Stimulated activated CD4-positive, alpha-beta T cell treated with anti-CD3 and anti-CD28 coated beads, TNF-alpha, amount 100 ng/mL, for 4 hours (primary cell): Measurements from ENCODE around the gene RBM4.
A peak's percentile ranks its signal among the peaks of the same experiment; 100 is the strongest.
"Not testable (repeated sequence)": the region's sequence is repeated elsewhere in the genome, so short reads cannot be mapped to it uniquely, and the experiment has no call there.

Experiments used
- DNase-seq, 3 experiments: peaks; one replicate each; pipeline ENCODE4 v3.0.0-alpha.2; 2020; ENCODE audit warnings: low read depth in 3 of 3

Gene RBM4

GRCh38 chr11:66638177-66639065 is at the start of gene RBM4:
Gene RBM4, plus strand, starts transcription at chr11:66638703. Its CDS starts 1,009 bp downstream, at chr11:66639712.
- DNase-seq: peak; percentile 72 to 95 (median 90)

- DNase-seq: not testable (repeated sequence)
Measured at GRCh38 chr11:66589315-66589714, 49.2 kb upstream of the RBM4 start.

GRCh38 chr11:66589996-66590675 is 48.4 kb upstream of the RBM4 start:
- DNase-seq: no peak

- no peak for DNase-seq
Measured at GRCh38 chr11:66591175-66591574, 47.3 kb upstream of the RBM4 start.

GRCh38 chr11:66592457-66593302 is 45.8 kb upstream of the RBM4 start, which contains the start of the genes CCDC87 and CCS:
Gene CCDC87, minus strand, starts transcription at chr11:66593063. Its CDS starts 48 bp downstream, at chr11:66593015.
Gene CCS, plus strand, starts transcription at chr11:66593185. Its CDS starts 77 bp downstream, at chr11:66593262.
- peak; percentile 96 to 98 (median 98) for DNase-seq

- no peak for DNase-seq
Measured at GRCh38 chr11:66593303-66593635, 45.2 kb upstream of the RBM4 start.

- no peak for DNase-seq
Measured at GRCh38 chr11:66593650-66594049, 44.9 kb upstream of the RBM4 start.

GRCh38 chr11:66595245-66595904 is 43.1 kb upstream of the RBM4 start:
- no peak for DNase-seq

- DNase-seq: no peak
Measured at GRCh38 chr11:66598993-66599392, 39.5 kb upstream of the RBM4 start.

GRCh38 chr11:66600219-66600618 is 38.3 kb upstream of the RBM4 start:
- DNase-seq: no peak

GRCh38 chr11:66600631-66601233 is 37.8 kb upstream of the RBM4 start:
- no peak for DNase-seq

- no peak for DNase-seq
Measured at GRCh38 chr11:66603072-66603471, 35.4 kb upstream of the RBM4 start.

- DNase-seq: no peak
Measured at GRCh38 chr11:66604155-66604554, 34.3 kb upstream of the RBM4 start.

GRCh38 chr11:66606608-66607007 is 31.9 kb upstream of the RBM4 start:
- DNase-seq: not testable (repeated sequence)

- no peak for DNase-seq
Measured at GRCh38 chr11:66607126-66607834, 31.2 kb upstream of the RBM4 start.

GRCh38 chr11:66609721-66610617 is 28.5 kb upstream of the RBM4 start:
- no peak for DNase-seq

- no peak for DNase-seq
Measured at GRCh38 chr11:66612458-66612857, 26.0 kb upstream of the RBM4 start.

- no peak for DNase-seq
Measured at GRCh38 chr11:66614073-66614472, 24.4 kb upstream of the RBM4 start.
